Fibroblast of skin of left biceps (primary cell): ENCODE results near the gene SLC30A3.
A peak's percentile ranks its signal among the peaks of the same experiment; 100 is the strongest.

Experiments
- DNase-seq, 2 experiments: peaks; one replicate each; pipeline ENCODE4 v3.0.0-alpha.2; 2013; ENCODE audit warnings: low read depth in 2 of 2

Gene SLC30A3

GRCh38 chr2:27261241-27261925 is 1.5 kb downstream of the SLC30A3 start:
- DNase-seq, result no peak

- DNase-seq, result no peak
These were observed 4.8 kb downstream of the SLC30A3 start for GRCh38 chr2:27258051-27258450.

- DNase-seq, result no peak
These were observed 5.9 kb downstream of the SLC30A3 start for GRCh38 chr2:27256855-27257454.

GRCh38 chr2:27255660-27256059 is 7.2 kb downstream of the SLC30A3 start:
- peak; percentile 48 to 49 for DNase-seq

- no peak for DNase-seq
These were observed 7.7 kb downstream of the SLC30A3 start for GRCh38 chr2:27255187-27255586.

GRCh38 chr2:27251766-27252165 is 11.1 kb downstream of the SLC30A3 start:
- DNase-seq, result no peak

- no peak for DNase-seq
These were observed 12.0 kb downstream of the SLC30A3 start for GRCh38 chr2:27250652-27251379.

GRCh38 chr2:27249891-27250651 is 12.8 kb downstream of the SLC30A3 start:
- DNase-seq, result no peak

- DNase-seq, result no peak
These were observed 13.5 kb downstream of the SLC30A3 start for GRCh38 chr2:27249159-27249890.

- DNase-seq, result no peak
These were observed 15.0 kb downstream of the SLC30A3 start for GRCh38 chr2:27247893-27248292.

GRCh38 chr2:27245626-27246025 is 17.2 kb downstream of the SLC30A3 start:
- DNase-seq, result no peak

- DNase-seq, result no peak
These were observed 17.7 kb downstream of the SLC30A3 start for GRCh38 chr2:27245116-27245515.

GRCh38 chr2:27243391-27244130 is 19.3 kb downstream of the SLC30A3 start:
- DNase-seq, result no peak

- DNase-seq, result no peak
These were observed 20.3 kb downstream of the SLC30A3 start for GRCh38 chr2:27242614-27242951.

- DNase-seq, result no peak
These were observed 20.9 kb downstream of the SLC30A3 start for GRCh38 chr2:27241761-27242613.

- no peak for DNase-seq
These were observed 22.4 kb downstream of the SLC30A3 start for GRCh38 chr2:27240406-27240805.

- no peak for DNase-seq
These were observed 23.9 kb downstream of the SLC30A3 start for GRCh38 chr2:27238976-27239375.

- DNase-seq, result no peak
These were observed 25.4 kb downstream of the SLC30A3 start for GRCh38 chr2:27237341-27237945.

GRCh38 chr2:27236626-27237025 is 26.2 kb downstream of the SLC30A3 start:
- DNase-seq, result no peak

GRCh38 chr2:27236136-27236535 is 26.7 kb downstream of the SLC30A3 start:
- no peak for DNase-seq
